PC-3 (cell line): Measurements from ENCODE around the gene AICDA. TPM values are rescaled to one million over a fixed set of nuclear protein-coding genes. Genes with fewer than 3 reads are reported as not detected.
"Not testable (repeated sequence)": the region's sequence is repeated elsewhere in the genome, so short reads cannot be mapped to it uniquely, and the experiment has no call there.

ENCODE experiments used
- ATAC-seq: fragments of 200-7000 bp; cut with Tn5 transposase; 2 replicates; pipeline ENCODE4 v1.9.1; 2020; ENCODE audit warnings: mild to moderate bottlenecking, moderate library complexity
- BruUV-seq: library from RNA; stranded (reverse); fragments of 400-500 nt; replicated peaks from 2 replicates; lab custom pipeline; 2021; lab: Mats Ljungman, UMichigan
- CTCF ChIA-PET: fragments of 300-600 bp; sonication (Branson Sonifier 250); formaldehyde crosslinking; loops from one replicate; lab custom pipeline; 2022; ENCODE audit warnings: antibody characterized with exemption; lab: Charles Lee
- POLR2A ChIA-PET: fragments of 300-600 bp; sonication (Branson Sonifier 250); formaldehyde crosslinking; loops from one replicate; lab custom pipeline; 2022; ENCODE audit warnings: antibody characterized with exemption; ENCODE audit not compliant: unreplicated experiment; lab: Charles Lee
- DNase-seq: peaks from one replicate; pipeline ENCODE4 v3.0.0-alpha.2; 2015
- H2AFZ ChIP-seq: fragments of 300-600 bp; sonication (generic); 2 replicates; pipeline ENCODE4 v1.6.0; 2016; ENCODE audit warnings: antibody characterized with exemption, low read length
- H3F3A ChIP-seq: fragments of 300-600 bp; sonication (generic); one replicate; pipeline ENCODE4 v1.6.0; 2017; ENCODE audit warnings: antibody characterized with exemption, low read length, control low read depth, mild to moderate bottlenecking; ENCODE audit not compliant: unreplicated experiment
- H3K27ac ChIP-seq: fragments of 300-600 bp; sonication (generic); 2 replicates; pipeline ENCODE4 v1.5.1; 2016; ENCODE audit warnings: mild to moderate bottlenecking, low read length
- H3K27me3 ChIP-seq: fragments of 300-600 bp; sonication (generic); 2 replicates; pipeline ENCODE4 v1.6.1; 2016; ENCODE audit warnings: low read length, mixed read lengths
- H3K36me3 ChIP-seq: fragments of 300-600 bp; sonication (generic); 2 replicates; pipeline ENCODE4 v1.6.1; 2016; ENCODE audit warnings: low read depth, mixed run types, low read length, mixed read lengths
- H3K4me1 ChIP-seq: fragments of 300-600 bp; sonication (generic); 2 replicates; pipeline ENCODE4 v1.5.1; 2016; ENCODE audit warnings: low read length; ENCODE audit not compliant: insufficient read depth
- H3K4me2 ChIP-seq: fragments of 300-600 bp; sonication (generic); 2 replicates; pipeline ENCODE4 v1.6.0; 2016; ENCODE audit warnings: low read length
- H3K4me3 ChIP-seq: fragments of 300-600 bp; sonication (generic); 2 replicates; pipeline ENCODE4 v1.5.1; 2016; ENCODE audit warnings: mild to moderate bottlenecking, low read length, mixed read lengths
- H3K79me2 ChIP-seq: fragments of 300-600 bp; sonication (generic); 2 replicates; pipeline ENCODE4 v1.6.1; 2017; ENCODE audit warnings: low read length, mixed read lengths
- H3K9ac ChIP-seq: fragments of 300-600 bp; sonication (generic); 2 replicates; pipeline ENCODE4 v1.6.0; 2016; ENCODE audit warnings: mild to moderate bottlenecking, low read length
- H3K9me2 ChIP-seq: fragments of 300-600 bp; sonication (generic); replicated peaks from 2 replicates; pipeline ENCODE4 v1.6.1; 2016; ENCODE audit warnings: mixed run types, low read length, mixed read lengths
- H3K9me3 ChIP-seq: fragments of 300-600 bp; sonication (generic); 2 replicates; pipeline ENCODE4 v1.6.1; 2016; ENCODE audit warnings: low read length, mixed read lengths
- H4K20me1 ChIP-seq: fragments of 300-600 bp; sonication (generic); 2 replicates; pipeline ENCODE4 v1.6.1; 2016; ENCODE audit warnings: low read length, mixed read lengths
- EZH2 ChIP-seq: fragments of 300-600 bp; sonication (generic); IDR thresholded peaks from one replicate; pipeline ENCODE4 v1.6.1; 2017; ENCODE audit warnings: antibody characterized with exemption, mild to moderate bottlenecking, low read length; ENCODE audit not compliant: unreplicated experiment
- EZH2phosphoT487 ChIP-seq: fragments of 300-600 bp; sonication (generic); IDR thresholded peaks from 2 replicates; pipeline ENCODE4 v1.6.1; 2018; ENCODE audit warnings: mild to moderate bottlenecking, antibody characterized with exemption, low read length, borderline replicate concordance
- intact Hi-C: fragments of 100-400 bp; cut with micrococcal nuclease; formaldehyde crosslinking; loops from 2 replicates; pipeline ENCODE4 v1.9.0; 2023
- total RNA-seq: library from RNA; depleted of rRNA; stranded (reverse); fragments of >200 nt; gene quantifications from 2 replicates; pipeline ENCODE4 v1.2.3, GENCODE V29; 2014
- TF ChIP-seq, protein P1 (sequence below): fragments of 300-600 bp; sonication (generic); conservative IDR thresholded peaks from 2 replicates; pipeline ENCODE4 v1.5.1; 2017; ENCODE audit warnings: antibody characterized with exemption, low read depth, mild to moderate bottlenecking, low read length

AICDA gene
- total RNA-seq, 1 experiment from 2014 or later = not detected

DNA sequence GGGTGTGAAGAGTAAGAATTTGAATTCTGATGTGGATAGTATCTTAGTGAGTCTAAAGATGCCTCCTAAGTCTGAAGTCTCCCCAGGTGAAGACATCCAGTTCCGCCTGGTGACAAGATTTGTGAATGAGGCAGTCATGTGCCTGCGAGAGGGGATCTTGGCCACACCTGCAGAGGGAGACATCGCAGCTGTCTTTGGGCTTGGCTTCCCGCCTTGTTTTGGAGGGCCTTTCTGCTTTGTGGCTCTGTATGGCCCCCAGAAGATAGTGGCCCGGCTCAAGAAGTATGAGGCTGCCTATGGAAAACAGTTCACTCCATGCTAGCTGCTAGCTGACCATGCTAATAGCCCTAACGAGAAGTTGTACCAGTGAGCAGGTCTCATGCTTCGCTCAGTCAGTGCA lies 24.6 kb upstream of the AICDA start:
- TF ChIP-seq EZH2 = no peak
- no peak overlapping the region for H3K9ac ChIP-seq
- no TSS peak for BruUV-seq
- H3K9me2 ChIP-seq = no peaks in the 10 kb centered on the region
- ChIA-PET POLR2A (no interaction called here), CTCF (no interaction called here)
- H3K27ac ChIP-seq = no peak overlapping the region
- DNase-seq (no peak), ATAC-seq (no peak)
- no peaks in the 10 kb centered on the region for H3K4me1 ChIP-seq
- peaks cover 4% of the 10 kb centered on the region; the same call in 1 of the 2 replicates for H3K27me3 ChIP-seq
- H4K20me1 ChIP-seq = no peaks in the 10 kb centered on the region
- no peaks in the 10 kb centered on the region for H3K9me3 ChIP-seq
- H3K4me2 ChIP-seq = no peak overlapping the region
- intact Hi-C loops = no loop called here
- H3K4me3 ChIP-seq = no peak overlapping the region
- H3K36me3 ChIP-seq = no peaks in the 10 kb centered on the region
- no peak overlapping the region for H2AFZ ChIP-seq
- no peaks in the 10 kb centered on the region for H3F3A ChIP-seq
- H3K79me2 ChIP-seq = no peaks in the 10 kb centered on the region

DNA sequence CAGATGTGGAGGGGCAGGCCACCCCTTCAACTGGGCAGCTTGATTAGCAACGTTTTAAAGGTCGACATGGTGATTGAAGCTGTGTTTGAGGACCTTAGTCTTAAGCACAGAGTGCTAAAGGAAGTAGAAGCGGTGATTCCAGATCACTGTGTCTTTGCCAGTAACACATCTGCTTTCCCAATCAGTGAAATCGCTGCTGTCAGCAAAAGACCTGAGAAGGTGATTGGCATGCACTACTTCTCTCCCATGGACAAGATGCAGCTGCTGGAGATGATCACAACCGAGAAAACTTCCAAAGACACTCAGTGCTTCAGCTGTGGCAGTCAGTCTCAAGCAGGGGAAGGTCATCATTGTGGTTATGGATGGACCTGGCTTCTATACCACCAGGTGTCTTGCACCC lies 23.9 kb upstream of the AICDA start:
- ATAC-seq = no peak

DNA sequence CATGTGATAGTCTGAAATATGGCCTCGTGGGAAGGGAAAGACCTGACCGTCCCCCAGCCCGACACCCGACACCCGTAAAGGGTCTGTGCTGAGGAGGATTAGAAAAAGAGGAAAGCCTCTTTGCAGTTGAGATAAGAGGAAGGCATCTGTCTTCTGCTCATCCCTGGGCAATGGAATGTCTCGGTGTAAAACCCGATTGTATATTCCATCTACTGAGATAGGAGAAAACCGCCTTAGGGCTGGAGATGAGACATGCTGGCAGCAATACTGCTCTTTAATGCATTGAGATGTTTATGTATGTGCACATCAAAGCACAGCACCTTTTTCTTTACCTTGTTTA lies 23.3 kb upstream of the AICDA start:
- ATAC-seq, H3K27ac ChIP-seq, intact Hi-C loops, H3K9ac ChIP-seq, H3K9me2 ChIP-seq, H4K20me1 ChIP-seq, H3K9me3 ChIP-seq, POLR2A ChIA-PET, H3K4me2 ChIP-seq, CTCF ChIA-PET, H3K4me1 ChIP-seq, DNase-seq, H2AFZ ChIP-seq, H3K36me3 ChIP-seq, BruUV-seq, H3K27me3 ChIP-seq, H3K79me2 ChIP-seq, H3K4me3 ChIP-seq, H3F3A ChIP-seq: not testable (repeated sequence)

More for the DNA sequence above, 23.9 kb upstream of the AICDA start:
- H2AFZ ChIP-seq = no peak overlapping the region
- ChIA-PET CTCF (no interaction called here), POLR2A (no interaction called here)
- no peak overlapping the region for H3K9ac ChIP-seq
- no TSS peak for BruUV-seq
- intact Hi-C loops = no loop called here
- no peaks in the 10 kb centered on the region for H3K9me3 ChIP-seq
- H3K36me3 ChIP-seq = no peaks in the 10 kb centered on the region
- no peaks in the 10 kb centered on the region for H3K4me1 ChIP-seq
- TF ChIP-seq EZH2phosphoT487 (no peak), EZH2 (no peak)
- TF ChIP-seq, protein P1, sequence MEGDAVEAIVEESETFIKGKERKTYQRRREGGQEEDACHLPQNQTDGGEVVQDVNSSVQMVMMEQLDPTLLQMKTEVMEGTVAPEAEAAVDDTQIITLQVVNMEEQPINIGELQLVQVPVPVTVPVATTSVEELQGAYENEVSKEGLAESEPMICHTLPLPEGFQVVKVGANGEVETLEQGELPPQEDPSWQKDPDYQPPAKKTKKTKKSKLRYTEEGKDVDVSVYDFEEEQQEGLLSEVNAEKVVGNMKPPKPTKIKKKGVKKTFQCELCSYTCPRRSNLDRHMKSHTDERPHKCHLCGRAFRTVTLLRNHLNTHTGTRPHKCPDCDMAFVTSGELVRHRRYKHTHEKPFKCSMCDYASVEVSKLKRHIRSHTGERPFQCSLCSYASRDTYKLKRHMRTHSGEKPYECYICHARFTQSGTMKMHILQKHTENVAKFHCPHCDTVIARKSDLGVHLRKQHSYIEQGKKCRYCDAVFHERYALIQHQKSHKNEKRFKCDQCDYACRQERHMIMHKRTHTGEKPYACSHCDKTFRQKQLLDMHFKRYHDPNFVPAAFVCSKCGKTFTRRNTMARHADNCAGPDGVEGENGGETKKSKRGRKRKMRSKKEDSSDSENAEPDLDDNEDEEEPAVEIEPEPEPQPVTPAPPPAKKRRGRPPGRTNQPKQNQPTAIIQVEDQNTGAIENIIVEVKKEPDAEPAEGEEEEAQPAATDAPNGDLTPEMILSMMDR = no peak
- H4K20me1 ChIP-seq = no peaks in the 10 kb centered on the region
- H3K9me2 ChIP-seq = no peaks in the 10 kb centered on the region
- no peaks in the 10 kb centered on the region for H3K79me2 ChIP-seq
- H3K27me3 ChIP-seq = peaks cover 4% of the 10 kb centered on the region; the same call in 1 of the 2 replicates
- H3K4me2 ChIP-seq = no peak overlapping the region
- H3F3A ChIP-seq = no peaks in the 10 kb centered on the region
- no peak overlapping the region for H3K4me3 ChIP-seq
- no peak for DNase-seq
- H3K27ac ChIP-seq = no peak overlapping the region

DNA sequence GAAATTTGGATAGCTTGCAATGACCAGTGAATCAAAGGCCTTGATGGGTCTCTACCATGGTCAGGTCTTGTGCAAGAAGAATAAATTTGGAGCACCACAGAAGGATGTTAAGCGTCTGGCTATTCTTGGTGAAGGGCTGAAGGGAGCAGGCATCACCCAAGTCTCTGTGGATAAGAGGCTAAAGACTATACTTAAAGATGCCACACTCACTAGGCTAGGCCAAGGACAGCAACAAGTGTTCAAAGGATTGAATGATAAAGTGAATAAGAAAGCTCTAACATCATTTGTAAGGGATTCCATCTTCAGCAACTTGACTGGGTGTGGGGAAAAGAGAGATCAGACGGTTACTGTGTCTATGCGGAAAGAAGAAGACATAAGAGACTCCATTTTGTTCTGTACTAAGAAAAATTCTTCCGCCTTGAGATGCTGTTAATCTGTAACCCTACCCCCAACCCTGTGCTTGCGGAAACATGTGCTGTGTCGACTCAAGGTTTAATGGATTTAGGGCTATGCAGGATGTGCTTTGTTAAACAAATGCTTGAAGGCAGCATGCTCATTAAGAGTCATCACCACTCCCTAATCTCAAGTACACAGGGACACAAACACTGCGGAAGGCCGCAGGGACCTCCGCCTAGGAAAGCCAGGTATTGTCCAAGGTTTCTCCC lies 22.8 kb upstream of the AICDA start:
- not testable (repeated sequence) for BruUV-seq, H3F3A ChIP-seq

More for the DNA sequence above, 22.8 kb upstream of the AICDA start:
- H3K4me3 ChIP-seq, H2AFZ ChIP-seq, H3K9me3 ChIP-seq, H4K20me1 ChIP-seq, H3K4me1 ChIP-seq, H3K36me3 ChIP-seq, H3K27ac ChIP-seq, H3K27me3 ChIP-seq, ATAC-seq, CTCF ChIA-PET, H3K9ac ChIP-seq, DNase-seq, H3K4me2 ChIP-seq, intact Hi-C loops, POLR2A ChIA-PET, H3K79me2 ChIP-seq, H3K9me2 ChIP-seq: not testable (repeated sequence)
